Endometrial microvascular endothelial cells (primary cell): ENCODE data around the gene NHP2. TPM values are rescaled to one million over a fixed set of nuclear protein-coding genes. Genes with fewer than 3 reads are reported as not detected.

Experiments used
- in situ Hi-C: cut with HindIII; loops from 2 replicates; pipeline ENCODE4 v1.10.0; 2017; ENCODE audit warnings: low sequenced_read_pairs, low pct_unique_long_range_greater_than_20kb; ENCODE audit errors: inconsistent ontology term
- total RNA-seq: library from RNA; depleted of rRNA; stranded (reverse); fragments of >200 nt; gene quantifications from one replicate; pipeline ENCODE4 v1.2.3, GENCODE V29; 2015; ENCODE audit errors: inconsistent ontology term

The NHP2 gene
- total RNA-seq, 1 donor from 2014 or later: 813 TPM

GRCh38 chr5:178119915-178120606 lies 33.6 kb downstream of the NHP2 start:
- in situ Hi-C loops: no loop called here

GRCh38 chr5:178117923-178118701 lies 35.6 kb downstream of the NHP2 start:
- in situ Hi-C loops: no loop called here

- in situ Hi-C loops: no loop called here
These were observed 37.4 kb downstream of the NHP2 start for GRCh38 chr5:178116143-178116885.

- in situ Hi-C loops: no loop called here
These were observed 37.9 kb downstream of the NHP2 start for GRCh38 chr5:178115814-178116142.

- in situ Hi-C loops: no loop called here
These were observed 38.4 kb downstream of the NHP2 start for GRCh38 chr5:178115136-178115813.

- in situ Hi-C loops: no loop called here
These were observed 39.2 kb downstream of the NHP2 start for GRCh38 chr5:178114325-178115135.

GRCh38 chr5:178113841-178114324 lies 39.8 kb downstream of the NHP2 start:
- in situ Hi-C loops: no loop called here

- in situ Hi-C loops: no loop called here
These were observed 40.4 kb downstream of the NHP2 start, which contains the start of gene N4BP3 for GRCh38 chr5:178113141-178113787. N4BP3 (plus strand) TSS chr5:178113532; CDS start chr5:178119584, 6,052 bp downstream.

GRCh38 chr5:178112545-178112944 lies 41.1 kb downstream of the NHP2 start:
- in situ Hi-C loops: no loop called here

- in situ Hi-C loops: no loop called here
These were observed 41.8 kb downstream of the NHP2 start for GRCh38 chr5:178111925-178112324.

- in situ Hi-C loops: no loop called here
These were observed 43.2 kb downstream of the NHP2 start for GRCh38 chr5:178110511-178110910.

- in situ Hi-C loops: no loop called here
These were observed 44.7 kb downstream of the NHP2 start for GRCh38 chr5:178108966-178109365.

- in situ Hi-C loops: no loop called here
These were observed 45.2 kb downstream of the NHP2 start for GRCh38 chr5:178108446-178108845.

GRCh38 chr5:178107756-178108310 lies 45.9 kb downstream of the NHP2 start:
- in situ Hi-C loops: no loop called here

- in situ Hi-C loops: no loop called here
These were observed 47.0 kb downstream of the NHP2 start for GRCh38 chr5:178106556-178107239.

- in situ Hi-C loops: no loop called here
These were observed 47.6 kb downstream of the NHP2 start for GRCh38 chr5:178106086-178106485.

- in situ Hi-C loops: no loop called here
These were observed 49.2 kb downstream of the NHP2 start for GRCh38 chr5:178104492-178104891.
